HEK293T (cell line): ENCODE results near the gene EPHB4.

ENCODE experiments used
- ARNT ChIP-seq: fragments of 450-650 bp; IDR thresholded peaks from 2 replicates; pipeline ENCODE4 v1.6.1; 2017; ENCODE audit warnings: mild to moderate bottlenecking
- FOXK2 ChIP-seq: fragments of 450-650 bp; IDR thresholded peaks from 2 replicates; pipeline ENCODE4 v1.6.1; 2016; ENCODE audit warnings: mild to moderate bottlenecking
- FOXM1 ChIP-seq: fragments of 450-650 bp; IDR thresholded peaks from 2 replicates; pipeline ENCODE4 v1.6.1; 2017; ENCODE audit warnings: mild to moderate bottlenecking, borderline replicate concordance
- HDGF ChIP-seq: fragments of 450-650 bp; IDR thresholded peaks from 2 replicates; pipeline ENCODE4 v1.6.1; 2017; ENCODE audit warnings: antibody characterized with exemption, borderline replicate concordance
- L3MBTL2 ChIP-seq: fragments of 450-650 bp; conservative IDR thresholded peaks from 2 replicates; pipeline ENCODE4 v1.6.1; 2016; ENCODE audit warnings: mild to moderate bottlenecking
- PKNOX1 ChIP-seq: fragments of 450-650 bp; IDR thresholded peaks from 2 replicates; pipeline ENCODE4 v1.6.1; 2016
- SP1 ChIP-seq: fragments of 450-650 bp; IDR thresholded peaks from 2 replicates; pipeline ENCODE4 v1.6.1; 2017
- SUZ12 ChIP-seq: fragments of 450-650 bp; IDR thresholded peaks from 2 replicates; pipeline ENCODE4 v1.6.1; 2016; ENCODE audit warnings: mild to moderate bottlenecking
- TARDBP ChIP-seq: fragments of 450-650 bp; IDR thresholded peaks from 2 replicates; pipeline ENCODE4 v1.6.1; 2016

- TF ChIP-seq SP1 (no peak), HDGF (no peak), FOXK2 (no peak), PKNOX1 (no peak), SUZ12 (no peak), ARNT (no peak), L3MBTL2 (no peak), FOXM1 (no peak), TARDBP (no peak)
These were observed 20.0 kb upstream of the EPHB4 start for GRCh38 chr7:100847360-100847759.
